ENCODE measurements around the gene SVIL.

- TF ChIP-seq CTCF (IDR thresholded peaks at IDR 0.05; ENCODE audit: low read length) (no peak), EZH2 (optimal IDR thresholded peaks at IDR 0.05; ENCODE audit: low read depth, low read length) (no peak), EZH2phosphoT487 (IDR thresholded peaks at IDR 0.05; ENCODE audit: low read length) (no peak)
Observed at GRCh38 chr10:29583674-29584073, 51.1 kb downstream of the SVIL start.

All from MM.1S (cell line).